Choroid plexus epithelial cell (primary cell): ENCODE measurements around the gene M1AP.

Experiments used
- DNase-seq: peaks from one replicate; pipeline ENCODE4 v3.0.0-alpha.2; 2010; ENCODE audit warnings: low read depth
- H3K4me3 ChIP-seq: 2 replicates; pipeline ENCODE4 v1.5.1; 2011; ENCODE audit warnings: low read depth, mild to moderate bottlenecking, control low read depth, low read length, moderate library complexity
- CTCF ChIP-seq: conservative IDR thresholded peaks from 2 replicates; pipeline ENCODE4 v1.5.1; 2011; ENCODE audit warnings: low read depth, mild to moderate bottlenecking, control low read depth, inconsistent platforms, low read length, moderate library complexity

M1AP gene

GRCh38 chr2:74538881-74539339 lies 109.2 kb downstream of the M1AP start:
- no peak overlapping the region for H3K4me3 ChIP-seq
- no peak for TF ChIP-seq CTCF
- no peak for DNase-seq

GRCh38 chr2:74537140-74537539 lies 111.0 kb downstream of the M1AP start:
- no peak overlapping the region for H3K4me3 ChIP-seq
- DNase-seq, result no peak
- TF ChIP-seq CTCF, result no peak

GRCh38 chr2:74536166-74536950 lies 111.8 kb downstream of the M1AP start:
- H3K4me3 ChIP-seq, result no peak overlapping the region
- no peak for TF ChIP-seq CTCF
- DNase-seq, result no peak

GRCh38 chr2:74535440-74535965 lies 112.6 kb downstream of the M1AP start:
- no peak for DNase-seq
- TF ChIP-seq CTCF, result no peak
- no peak overlapping the region for H3K4me3 ChIP-seq

- DNase-seq, result no peak
- H3K4me3 ChIP-seq, result no peak overlapping the region
- TF ChIP-seq CTCF, result no peak
These were observed 113.7 kb downstream of the M1AP start for GRCh38 chr2:74534411-74534810.

GRCh38 chr2:74533464-74533863 lies 114.7 kb downstream of the M1AP start:
- TF ChIP-seq CTCF, result no peak
- H3K4me3 ChIP-seq, result no peak overlapping the region
- no peak for DNase-seq

- no peak for TF ChIP-seq CTCF
- peak; percentile 75 for DNase-seq
- H3K4me3 ChIP-seq, result no peak overlapping the region
These were observed 115.9 kb downstream of the M1AP start for GRCh38 chr2:74532222-74532621.
